Endothelial cell of umbilical vein (primary cell): ENCODE results near the gene SYT17. TPM values are rescaled to one million over a fixed set of nuclear protein-coding genes. Genes with fewer than 3 reads are reported as not detected.

Experiments used
- BruUV-seq: library from RNA; stranded (reverse); fragments of 400-500 nt; replicated peaks from 2 replicates; lab custom pipeline; 2021; lab: Mats Ljungman, UMichigan
- CTCF ChIA-PET: fragments of 300-600, 350-600 bp; sonication (Branson Sonifier 250); formaldehyde crosslinking; loops from one replicate; lab custom pipeline; 2021; ENCODE audit warnings: antibody characterized with exemption, inconsistent platforms; lab: Charles Lee
- POLR2A ChIA-PET: fragments of 300-600, 350-600 bp; sonication (Branson Sonifier 250); formaldehyde crosslinking; loops from one replicate; lab custom pipeline; 2021; ENCODE audit warnings: antibody characterized with exemption, inconsistent platforms; lab: Charles Lee
- DNase-seq: peaks from one replicate; pipeline ENCODE4 v3.0.0-alpha.2; 2011; ENCODE audit warnings: low read depth, low spot score
- FAIRE-seq: peaks from 2 replicates; lab custom pipeline; 2011; peaks lifted over from hg19 to GRCh38; lab: Jason Lieb, UNC
- H2AFZ ChIP-seq: 2 replicates; pipeline ENCODE4 v1.6.0; 2012; ENCODE audit warnings: low read depth, low read length, control low read depth, inconsistent platforms
- H3K27ac ChIP-seq: 2 replicates; pipeline ENCODE4 v1.5.1; 2011; ENCODE audit warnings: low read depth, mild to moderate bottlenecking, control low read depth, low read length, moderate library complexity; ENCODE audit not compliant: insufficient read depth
- H3K27me3 ChIP-seq, 2 experiments: 2 replicates each; pipeline versions ENCODE4 v1.6.0 to v1.6.1; 2011; ENCODE audit warnings: low read length in 2 of 2, mixed read lengths in 1 of 2; ENCODE audit not compliant: control insufficient read depth in 2 of 2, insufficient read depth in 2 of 2
- H3K36me3 ChIP-seq, 2 experiments: 2 replicates in 1 of 2; 3 replicates in 1 of 2; pipeline ENCODE4 v1.5.1; 2011; ENCODE audit warnings: low read length in 2 of 2, mild to moderate bottlenecking in 1 of 2, moderate library complexity in 1 of 2; ENCODE audit not compliant: control insufficient read depth in 2 of 2, insufficient read depth in 2 of 2; ENCODE audit errors: extremely low read depth in 1 of 2
- H3K4me1 ChIP-seq: 3 replicates; pipeline ENCODE4 v1.5.1; 2011; ENCODE audit warnings: mild to moderate bottlenecking, low read length; ENCODE audit not compliant: control insufficient read depth, insufficient read depth; ENCODE audit errors: extremely low read depth
- H3K4me2 ChIP-seq: 2 replicates; pipeline ENCODE4 v1.6.1; 2011; ENCODE audit warnings: low read length, control low read depth, mixed read lengths; ENCODE audit not compliant: insufficient read depth
- H3K4me3 ChIP-seq, 3 experiments: fragments of 200-600 bp in 1 of 3; sonication (generic), shearing (Covaris generic) in 1 of 3; replicated peaks in 1 of 3; 2 replicates each; pipeline ENCODE4 v1.5.1; 2011 to 2016; ENCODE audit warnings: control low read depth in 3 of 3, low read length in 3 of 3, mild to moderate bottlenecking in 2 of 3, inconsistent platforms in 1 of 3, low read depth in 1 of 3, moderate library complexity in 1 of 3; ENCODE audit not compliant: insufficient read depth in 1 of 3
- H3K79me2 ChIP-seq: 2 replicates; pipeline ENCODE4 v1.6.0; 2012; ENCODE audit warnings: low read length, inconsistent platforms; ENCODE audit not compliant: control insufficient read depth, insufficient read depth
- H3K9ac ChIP-seq: replicated peaks from 2 replicates; pipeline ENCODE3; 2011; ENCODE audit warnings: low read length, control low read depth; ENCODE audit not compliant: insufficient read depth; ENCODE audit errors: extremely low read depth
- H3K9me1 ChIP-seq: replicated peaks from 3 replicates; pipeline ENCODE4 v1.6.0; 2011; ENCODE audit warnings: mild to moderate bottlenecking, low read length; ENCODE audit not compliant: control insufficient read depth, insufficient read depth; ENCODE audit errors: extremely low read depth
- H3K9me3 ChIP-seq: replicated peaks from 2 replicates; pipeline ENCODE4 v1.5.1; 2012; ENCODE audit warnings: low read length, inconsistent platforms; ENCODE audit not compliant: control insufficient read depth, insufficient read depth
- H4K20me1 ChIP-seq: replicated peaks from 2 replicates; pipeline ENCODE3; 2011; ENCODE audit warnings: mild to moderate bottlenecking, low read length; ENCODE audit not compliant: control insufficient read depth, insufficient read depth; ENCODE audit errors: extremely low read depth
- EZH2 ChIP-seq: IDR thresholded peaks from 2 replicates; pipeline ENCODE4 v1.6.1; 2012; ENCODE audit warnings: borderline replicate concordance, low read depth, mild to moderate bottlenecking, moderate library complexity, low read length, inconsistent platforms; ENCODE audit not compliant: severe bottlenecking
- FOS ChIP-seq: IDR thresholded peaks from 2 replicates; pipeline ENCODE4 v1.6.1; 2011; ENCODE audit warnings: mild to moderate bottlenecking, low read length, moderate library complexity, borderline replicate concordance; ENCODE audit not compliant: insufficient read depth
- GATA2 ChIP-seq: IDR thresholded peaks from 2 replicates; pipeline ENCODE4 v1.7.0; 2011; ENCODE audit warnings: low read depth, mild to moderate bottlenecking, moderate library complexity, mixed read lengths, low read length; ENCODE audit not compliant: insufficient read length, insufficient read depth
- JUN ChIP-seq: IDR thresholded peaks from 2 replicates; pipeline ENCODE4 v1.6.1; 2011; ENCODE audit warnings: borderline replicate concordance, low read depth; ENCODE audit not compliant: insufficient read length, insufficient read depth
- MYC ChIP-seq: IDR thresholded peaks from one replicate; pipeline ENCODE4 v1.6.1; 2011; ENCODE audit warnings: mild to moderate bottlenecking, low read depth, low read length
- POLR2A ChIP-seq: IDR thresholded peaks from 2 replicates; pipeline ENCODE4 v1.6.1; 2012; ENCODE audit warnings: low read depth, mild to moderate bottlenecking, control low read depth, low read length
- POLR2AphosphoS5 ChIP-seq: IDR thresholded peaks from 2 replicates; pipeline ENCODE4 v1.6.1; 2012; ENCODE audit warnings: low read depth, mild to moderate bottlenecking, control low read depth, low read length, moderate library complexity; ENCODE audit not compliant: insufficient read depth
- dilution Hi-C: fragments of 300-500 bp; cut with MboI; formaldehyde crosslinking; loops from one replicate; pipeline ENCODE4 v1.15.0; 2019; ENCODE audit warnings: low sequenced_read_pairs; ENCODE audit not compliant: extremely low pct_ligation_motif_present
- intact Hi-C: fragments of 100-400 bp; cut with micrococcal nuclease; formaldehyde crosslinking; loops from one replicate; pipeline ENCODE4 v1.10.0; 2022
- polyA plus RNA-seq, 4 experiments: library from polyadenylated mRNA; depleted of rRNA in 3 of 4; stranded (reverse) in 3 of 4; unstranded in 1 of 4; fragments of >200 nt; gene quantifications; 2 replicates each; pipeline versions ENCODE4 v1.2.1 to v1.2.3, GENCODE V29; 2011 to 2012; ENCODE audit warnings: missing spikeins in 1 of 4
- total RNA-seq: library from RNA; stranded (reverse); gene quantifications from 2 replicates; pipeline ENCODE4 v1.2.3, GENCODE V29; 2021
- TF ChIP-seq, protein P1 (sequence below), 2 donors: IDR thresholded peaks; 1 replicate in 1 of 2; 2 replicates in 1 of 2; pipeline ENCODE4 v1.5.1; 2011; ENCODE audit warnings: low read length in 2 of 2, mild to moderate bottlenecking in 2 of 2, moderate library complexity in 2 of 2, control low read depth in 1 of 2, inconsistent platforms in 1 of 2, low read depth in 1 of 2; ENCODE audit not compliant: insufficient read depth in 1 of 2; ENCODE audit errors: extremely low read depth in 1 of 2
- TF ChIP-seq, protein P2 (sequence below): IDR thresholded peaks from 2 replicates; pipeline ENCODE4 v1.6.1; 2011; ENCODE audit not compliant: insufficient read depth, insufficient read length

Gene SYT17
- total and polyA plus RNA-seq, 2 donors (not counting 3 experiments of a cell fraction or from before 2014, with no cell fraction given), result 1.9 to 4.2 TPM

- no peaks in the 10 kb centered on the region for H3K9me3 ChIP-seq
- ChIA-PET POLR2A (no interaction called here), CTCF (no interaction called here)
- H3K27ac ChIP-seq, result no peak overlapping the region
- H3K27me3 ChIP-seq, result no peaks in the 10 kb centered on the region
- intact Hi-C loops, result no loop called here
- TF ChIP-seq POLR2A (no peak), GATA2 (no peak), JUN (no peak), MYC (no peak), EZH2 (no peak), FOS (no peak), POLR2AphosphoS5 (no peak)
- TF ChIP-seq, protein P1, sequence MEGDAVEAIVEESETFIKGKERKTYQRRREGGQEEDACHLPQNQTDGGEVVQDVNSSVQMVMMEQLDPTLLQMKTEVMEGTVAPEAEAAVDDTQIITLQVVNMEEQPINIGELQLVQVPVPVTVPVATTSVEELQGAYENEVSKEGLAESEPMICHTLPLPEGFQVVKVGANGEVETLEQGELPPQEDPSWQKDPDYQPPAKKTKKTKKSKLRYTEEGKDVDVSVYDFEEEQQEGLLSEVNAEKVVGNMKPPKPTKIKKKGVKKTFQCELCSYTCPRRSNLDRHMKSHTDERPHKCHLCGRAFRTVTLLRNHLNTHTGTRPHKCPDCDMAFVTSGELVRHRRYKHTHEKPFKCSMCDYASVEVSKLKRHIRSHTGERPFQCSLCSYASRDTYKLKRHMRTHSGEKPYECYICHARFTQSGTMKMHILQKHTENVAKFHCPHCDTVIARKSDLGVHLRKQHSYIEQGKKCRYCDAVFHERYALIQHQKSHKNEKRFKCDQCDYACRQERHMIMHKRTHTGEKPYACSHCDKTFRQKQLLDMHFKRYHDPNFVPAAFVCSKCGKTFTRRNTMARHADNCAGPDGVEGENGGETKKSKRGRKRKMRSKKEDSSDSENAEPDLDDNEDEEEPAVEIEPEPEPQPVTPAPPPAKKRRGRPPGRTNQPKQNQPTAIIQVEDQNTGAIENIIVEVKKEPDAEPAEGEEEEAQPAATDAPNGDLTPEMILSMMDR (IDR thresholded peaks at IDR 0.05; ENCODE audit: extremely low read depth in 1 of 2, insufficient read depth in 1 of 2, low read depth in 1 of 2, low read length in 2 of 2), result no peak
- TF ChIP-seq, protein P2, sequence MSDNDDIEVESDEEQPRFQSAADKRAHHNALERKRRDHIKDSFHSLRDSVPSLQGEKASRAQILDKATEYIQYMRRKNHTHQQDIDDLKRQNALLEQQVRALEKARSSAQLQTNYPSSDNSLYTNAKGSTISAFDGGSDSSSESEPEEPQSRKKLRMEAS, result no peak
- no peaks in the 10 kb centered on the region for H3K79me2 ChIP-seq
- dilution Hi-C loops, result no loop called here
- H3K9ac ChIP-seq, result no peak overlapping the region
- no TSS peak for BruUV-seq
- DNase-seq (no peak), FAIRE-seq (no peak)
- H3K4me1 ChIP-seq, result no peaks in the 10 kb centered on the region
- H3K4me2 ChIP-seq, result no peak overlapping the region
- no peak overlapping the region for H2AFZ ChIP-seq
- no peaks in the 10 kb centered on the region for H3K36me3 ChIP-seq
- H4K20me1 ChIP-seq, result no peaks in the 10 kb centered on the region
- peaks cover 2% of the 10 kb centered on the region for H3K9me1 ChIP-seq
- H3K4me3 ChIP-seq, result no peak overlapping the region
Measured at GRCh38 chr16:19288872-19289799, 121.1 kb downstream of the SYT17 start.
